HG03045 (cell line): ENCODE measurements around the gene ISCU.
"Not testable (repeated sequence)": the region's sequence is repeated elsewhere in the genome, so short reads cannot be mapped to it uniquely, and the experiment has no call there.

ENCODE experiments used
- ATAC-seq: cut with Tn5 transposase; IDR thresholded peaks from one replicate; pipeline ENCODE4 v1.9.1; 2021; ENCODE audit warnings: mild to moderate bottlenecking, moderate library complexity; ENCODE audit not compliant: unreplicated experiment

The ISCU gene

DNA sequence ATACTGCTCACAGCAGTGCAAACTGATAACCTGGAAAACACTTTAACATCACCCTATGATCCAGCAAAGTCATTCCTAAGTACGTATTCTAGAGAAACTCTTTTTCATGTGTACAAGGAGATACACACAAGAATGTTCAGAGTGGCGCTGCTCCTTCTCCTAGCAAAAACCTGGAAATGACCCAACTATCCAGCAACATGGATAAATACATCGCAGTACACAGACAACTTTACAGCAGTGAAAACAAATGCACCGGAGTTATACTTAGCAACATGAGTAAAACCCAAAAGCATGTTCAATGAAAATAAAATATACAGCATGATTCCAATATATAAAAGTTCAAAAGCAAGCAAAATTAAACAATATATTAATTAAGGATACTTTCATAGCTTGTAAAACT, 20.1 kb upstream of the ISCU start:
- no peak for ATAC-seq

DNA sequence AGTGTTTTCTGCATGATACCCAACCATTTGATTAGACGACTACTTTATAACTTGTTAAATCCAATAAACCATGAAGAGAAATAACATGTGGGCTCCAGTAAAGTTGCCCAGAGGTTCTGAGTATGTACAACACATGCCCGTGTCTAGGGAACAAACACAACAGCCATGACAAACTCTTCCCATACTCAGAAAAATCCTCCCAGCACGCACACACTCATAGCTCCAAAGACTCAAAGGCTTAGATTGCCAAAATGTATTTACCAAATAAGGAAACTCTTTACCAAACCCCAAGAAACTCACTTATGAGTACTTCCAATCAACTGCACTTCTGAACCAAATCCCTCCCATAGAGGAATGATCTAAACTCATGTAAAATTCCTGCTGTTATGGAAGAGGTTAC, 18.7 kb upstream of the ISCU start:
- ATAC-seq: no peak

- no peak for ATAC-seq
Observed at GRCh38 chr12:108547686-108548085, 14.7 kb upstream of the ISCU start.

- no peak for ATAC-seq
Observed at GRCh38 chr12:108548954-108549521, 13.4 kb upstream of the ISCU start.

DNA sequence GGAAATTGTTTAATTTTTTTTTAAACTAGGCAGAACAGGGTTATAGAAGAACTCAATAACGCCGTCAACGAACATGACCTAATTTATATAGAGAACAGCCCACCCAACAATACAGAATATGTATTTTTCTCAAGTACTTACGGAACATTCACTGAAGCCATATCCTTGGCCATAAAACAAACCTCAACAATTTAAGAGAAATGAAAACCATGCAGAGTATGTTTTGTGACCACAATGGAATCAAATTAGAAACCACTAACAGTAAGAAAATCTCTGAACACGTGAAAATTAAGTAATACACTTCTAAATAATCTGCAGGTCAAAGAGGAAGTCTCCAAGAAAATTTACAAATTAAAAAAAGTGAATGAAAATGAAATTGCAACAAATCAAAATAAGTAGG, 10.9 kb upstream of the ISCU start:
- ATAC-seq: no peak

DNA sequence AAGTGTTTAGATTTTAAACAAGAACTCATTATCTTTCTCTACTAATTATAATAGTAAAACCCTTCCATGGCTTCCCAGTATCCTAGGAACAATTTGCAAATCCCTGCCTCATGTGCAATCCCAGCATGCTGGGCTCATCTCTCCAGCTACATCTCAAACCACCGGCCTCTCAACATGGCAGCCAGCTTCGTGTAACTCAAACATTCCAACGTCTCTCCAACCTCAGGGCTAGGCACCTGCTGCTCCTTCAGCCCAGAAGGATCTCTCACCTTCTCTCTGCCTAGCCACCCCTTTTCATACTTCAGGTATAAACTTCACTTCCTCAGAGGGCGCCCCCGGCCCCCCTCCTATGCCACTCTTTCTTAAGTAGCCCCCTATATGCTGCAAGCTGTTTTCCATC, 8.6 kb upstream of the ISCU start:
- no peak for ATAC-seq

- not testable (repeated sequence) for ATAC-seq
Observed at GRCh38 chr12:108555383-108555782, 7.0 kb upstream of the ISCU start.

DNA sequence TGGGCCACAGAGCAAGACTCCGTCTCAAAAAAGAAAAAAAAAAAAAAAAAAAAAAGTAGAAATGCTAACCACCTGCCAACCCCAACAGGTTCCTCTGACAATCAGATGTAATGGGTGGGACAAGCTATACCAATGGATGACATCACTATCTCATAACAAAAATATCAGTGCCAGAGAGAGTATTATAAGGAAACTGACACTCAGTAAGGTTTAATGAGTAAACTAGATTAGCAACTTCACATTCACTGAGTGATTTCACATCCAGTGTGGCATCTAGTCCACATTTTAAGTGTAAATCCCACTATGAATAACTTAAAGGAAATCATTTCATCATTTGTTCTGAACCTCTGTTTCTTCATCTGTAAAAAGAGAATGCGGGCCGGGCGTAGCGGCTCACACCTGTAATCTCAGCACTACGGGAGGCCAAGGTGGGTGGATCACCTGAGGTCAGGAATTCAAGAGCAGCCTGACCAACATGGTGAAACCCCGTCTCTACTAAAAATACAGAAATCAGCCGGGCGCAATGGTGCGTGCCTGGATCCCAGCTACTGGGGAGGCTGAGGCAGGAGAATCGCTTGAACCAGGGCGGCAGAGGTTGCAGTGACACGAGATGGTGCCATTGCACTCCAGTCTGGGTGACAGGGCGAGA, 3.3 kb upstream of the ISCU start:
- no peak for ATAC-seq

DNA sequence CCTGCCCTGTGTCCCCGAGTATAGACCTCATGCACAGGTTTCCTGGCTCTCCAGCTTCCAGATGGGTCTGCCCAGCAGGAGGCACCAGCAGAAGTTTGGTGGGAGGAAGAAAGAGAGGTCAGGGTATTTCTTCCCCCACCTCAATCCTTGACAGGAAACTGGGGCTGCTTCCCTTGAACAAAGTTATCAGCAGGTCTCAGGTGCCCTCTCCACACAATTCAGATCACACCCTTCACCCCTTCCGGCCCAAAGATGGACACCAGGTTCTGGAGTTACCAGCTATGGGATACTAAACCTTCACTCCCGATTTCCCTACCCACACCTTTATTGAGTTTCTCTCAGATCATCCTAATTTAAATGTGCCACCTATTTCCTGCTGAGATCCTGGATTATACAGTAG, 2.6 kb upstream of the ISCU start:
- ATAC-seq: no peak

GRCh38 chr12:108560321-108560721, 2.1 kb upstream of the ISCU start:
- no peak for ATAC-seq

- ATAC-seq: peak; percentile 34
Observed at GRCh38 chr12:108560752-108561719, 1.4 kb upstream of the ISCU start, which contains the start of gene SART3. Gene SART3 (minus strand): TSS chr12:108561173. CDS start chr12:108561154, 19 bp downstream.

DNA sequence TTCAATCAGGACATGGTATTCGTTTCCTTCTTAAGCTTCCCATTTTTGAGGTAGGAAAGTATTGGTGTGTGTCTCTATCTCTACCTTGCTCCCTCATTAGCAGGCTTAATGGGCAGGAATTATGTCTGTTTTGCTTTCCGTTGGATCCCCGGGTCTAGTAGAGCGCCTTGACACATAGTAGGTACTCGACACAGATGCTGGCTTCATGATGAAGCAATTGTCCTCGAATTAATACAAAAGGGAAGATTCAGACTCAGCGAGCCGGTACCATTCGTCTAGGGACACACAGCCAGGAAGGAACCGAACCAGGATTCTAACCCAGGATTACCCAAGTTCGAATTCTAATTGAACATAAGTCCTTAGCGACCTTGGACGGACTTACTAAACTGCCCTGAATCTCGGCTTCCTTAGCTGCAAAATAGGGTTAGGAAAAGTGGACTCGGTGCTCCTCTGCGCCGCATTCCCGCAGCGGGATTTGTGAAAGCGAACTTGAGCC, 496 bp upstream of the ISCU start:
- no peak for ATAC-seq

DNA sequence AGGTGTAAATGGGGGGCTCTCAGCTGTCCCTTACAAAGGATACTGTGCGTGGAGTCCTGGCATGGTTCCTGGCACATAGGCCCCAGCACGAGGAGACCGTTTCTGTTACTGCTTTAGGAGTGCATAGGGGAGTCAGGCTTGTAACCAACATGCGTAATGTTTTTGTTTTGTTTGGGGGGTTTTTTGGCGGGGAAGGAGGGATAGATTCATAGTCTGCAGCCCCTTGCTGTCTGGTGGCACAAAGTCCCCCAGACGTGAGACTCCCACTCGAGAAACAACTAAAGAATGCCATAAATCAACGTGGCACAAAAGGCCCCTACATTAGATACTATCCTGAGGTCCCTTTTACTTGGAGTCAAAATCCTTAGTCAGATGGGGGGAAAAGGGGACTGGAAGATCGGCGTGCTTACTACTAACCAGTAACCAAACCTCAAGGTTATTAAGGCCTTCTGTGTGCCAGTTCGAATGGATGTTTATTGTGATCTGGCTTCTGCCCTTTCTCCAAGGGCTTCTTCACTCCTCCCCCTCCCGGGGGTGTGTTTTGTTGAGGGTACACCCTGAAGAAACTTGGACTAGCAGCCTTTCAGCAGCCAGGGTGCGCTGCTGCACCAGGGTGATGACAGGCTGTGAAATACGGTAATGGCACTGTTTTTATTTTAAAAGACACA, 874 bp downstream of the ISCU start:
- peak; percentile 32 for ATAC-seq

GRCh38 chr12:108563804-108564151, 1.4 kb downstream of the ISCU start:
- no peak for ATAC-seq

DNA sequence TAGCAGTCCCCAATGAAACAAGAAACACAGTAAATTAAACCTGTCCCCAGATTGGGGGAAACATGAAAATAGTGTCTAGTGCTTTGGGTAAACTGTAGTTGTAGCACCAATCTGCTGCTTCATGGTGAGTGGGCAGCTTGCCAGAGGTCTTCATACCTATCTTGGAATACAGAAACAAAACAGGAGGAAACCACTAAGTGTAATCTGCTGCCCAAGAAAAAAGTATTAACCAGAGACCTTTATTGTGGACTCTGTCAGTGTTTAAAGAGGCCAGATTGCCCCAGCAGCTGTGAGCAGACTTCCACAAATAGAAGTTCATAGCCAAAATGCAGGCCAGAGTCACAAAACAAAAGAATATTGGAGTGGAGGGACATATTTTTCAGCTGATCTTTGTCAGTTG, 2.3 kb downstream of the ISCU start:
- no peak for ATAC-seq

DNA sequence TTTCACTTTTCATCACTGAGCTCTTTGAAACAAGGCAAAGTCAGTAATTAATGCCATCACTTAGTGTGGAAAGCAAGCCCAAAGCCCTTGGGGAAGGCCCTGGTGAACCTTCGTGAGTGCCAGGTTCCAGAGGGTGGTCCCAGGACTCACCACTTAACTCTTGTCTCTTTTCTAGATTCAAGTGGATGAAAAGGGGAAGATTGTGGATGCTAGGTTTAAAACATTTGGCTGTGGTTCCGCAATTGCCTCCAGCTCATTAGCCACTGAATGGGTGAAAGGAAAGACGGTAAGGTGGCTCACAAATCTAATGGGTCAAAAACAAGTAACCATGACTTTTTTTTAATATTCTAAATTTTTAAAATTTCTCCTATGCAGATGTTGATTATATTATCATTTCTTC, 2.8 kb downstream of the ISCU start:
- ATAC-seq: no peak

- no peak for ATAC-seq
Observed at GRCh38 chr12:108565976-108566375, 3.6 kb downstream of the ISCU start.

GRCh38 chr12:108566452-108566851, 4.1 kb downstream of the ISCU start:
- no peak for ATAC-seq

GRCh38 chr12:108567406-108568337, 5.3 kb downstream of the ISCU start:
- ATAC-seq: no peak
